Measurements from ENCODE around the gene LAMB1. TPM values are rescaled to one million over a fixed set of nuclear protein-coding genes. Genes with fewer than 3 reads are reported as not detected.
A peak's percentile ranks its signal among the peaks of the same experiment; 100 is the strongest.

The LAMB1 gene
- total and polyA plus RNA-seq, 2 of the 13 experiments (the other 11 are each of a cell fraction or from before 2014, with no cell fraction given), result 109 to 124 TPM

- TF ChIP-seq NCOA1 (CRISPR knock-in tag; IDR thresholded peaks at IDR 0.05), result 0 out of 2 replicates have a peak, but pooled peaks have one; percentile 69
- 0 out of 2 replicates have a peak, but pooled peaks have one; percentile 34 for TF ChIP-seq ZNF761 (CRISPR knock-in tag; conservative IDR thresholded peaks at IDR 0.05)
- no peak for TF ChIP-seq MTF1 (CRISPR knock-in tag; IDR thresholded peaks at IDR 0.05)
- peak; percentile 28; the same call in 1 of the 2 replicates for TF ChIP-seq NCOA2 (CRISPR knock-in tag; IDR thresholded peaks at IDR 0.05)
- TF ChIP-seq ZNF34 (CRISPR knock-in tag; IDR thresholded peaks at IDR 0.05; ENCODE audit: borderline replicate concordance), result no peak
- TF ChIP-seq ELF3 (CRISPR knock-in tag; IDR thresholded peaks at IDR 0.05), result peak; percentile 51
- 0 out of 2 replicates have a peak, but pooled peaks have one; percentile 50 for TF ChIP-seq ZNF329 (CRISPR knock-in tag; IDR thresholded peaks at IDR 0.05; ENCODE audit: low read depth)
- peak; percentile 89 for TF ChIP-seq ZNF275 (CRISPR knock-in tag; IDR thresholded peaks at IDR 0.05; ENCODE audit: borderline replicate concordance)
- 0 out of 2 replicates have a peak, but pooled peaks have one; percentile 34 for TF ChIP-seq NFATC3 (CRISPR knock-in tag; IDR thresholded peaks at IDR 0.05)
- no peak for TF ChIP-seq POLR2AphosphoS2 (IDR thresholded peaks at IDR 0.05; ENCODE audit: low read depth, low read length)
- TF ChIP-seq, protein P1, sequence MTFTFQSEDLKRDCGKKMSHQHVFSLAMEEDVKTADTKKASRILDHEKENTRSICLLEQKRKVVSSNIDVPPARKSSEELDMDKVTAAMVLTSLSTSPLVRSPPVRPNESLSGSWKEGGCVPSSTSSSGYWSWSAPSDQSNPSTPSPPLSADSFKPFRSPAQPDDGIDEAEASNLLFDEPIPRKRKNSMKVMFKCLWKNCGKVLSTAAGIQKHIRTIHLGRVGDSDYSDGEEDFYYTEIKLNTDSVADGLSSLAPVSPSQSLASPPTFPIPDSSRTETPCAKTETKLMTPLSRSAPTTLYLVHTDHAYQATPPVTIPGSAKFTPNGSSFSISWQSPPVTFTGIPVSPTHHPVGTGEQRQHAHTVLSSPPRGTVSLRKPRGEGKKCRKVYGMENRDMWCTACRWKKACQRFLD (CRISPR knock-in tag; IDR thresholded peaks at IDR 0.05; ENCODE audit: borderline replicate concordance), result peak; percentile 34; the same call in 1 of the 2 replicates
- no peak for TF ChIP-seq ZNF549 (CRISPR knock-in tag; IDR thresholded peaks at IDR 0.05)
- 0 out of 2 replicates have a peak, but pooled peaks have one; percentile 55 for TF ChIP-seq AKAP8 (CRISPR knock-in tag; IDR thresholded peaks at IDR 0.05)
- no peak for TF ChIP-seq ZNF503 (CRISPR knock-in tag; IDR thresholded peaks at IDR 0.05)
- no peak for TF ChIP-seq ZNF362 (CRISPR knock-in tag; IDR thresholded peaks at IDR 0.05; ENCODE audit: borderline replicate concordance)
- no peak for TF ChIP-seq CBX1 (IDR thresholded peaks at IDR 0.05; ENCODE audit: low read depth)
- no peak for TF ChIP-seq ZNF264 (CRISPR knock-in tag; IDR thresholded peaks at IDR 0.05)
- TF ChIP-seq ZNF296 (CRISPR knock-in tag; conservative IDR thresholded peaks at IDR 0.05), result 0 out of 2 replicates have a peak, but pooled peaks have one; percentile 43
- TF ChIP-seq, protein P2, sequence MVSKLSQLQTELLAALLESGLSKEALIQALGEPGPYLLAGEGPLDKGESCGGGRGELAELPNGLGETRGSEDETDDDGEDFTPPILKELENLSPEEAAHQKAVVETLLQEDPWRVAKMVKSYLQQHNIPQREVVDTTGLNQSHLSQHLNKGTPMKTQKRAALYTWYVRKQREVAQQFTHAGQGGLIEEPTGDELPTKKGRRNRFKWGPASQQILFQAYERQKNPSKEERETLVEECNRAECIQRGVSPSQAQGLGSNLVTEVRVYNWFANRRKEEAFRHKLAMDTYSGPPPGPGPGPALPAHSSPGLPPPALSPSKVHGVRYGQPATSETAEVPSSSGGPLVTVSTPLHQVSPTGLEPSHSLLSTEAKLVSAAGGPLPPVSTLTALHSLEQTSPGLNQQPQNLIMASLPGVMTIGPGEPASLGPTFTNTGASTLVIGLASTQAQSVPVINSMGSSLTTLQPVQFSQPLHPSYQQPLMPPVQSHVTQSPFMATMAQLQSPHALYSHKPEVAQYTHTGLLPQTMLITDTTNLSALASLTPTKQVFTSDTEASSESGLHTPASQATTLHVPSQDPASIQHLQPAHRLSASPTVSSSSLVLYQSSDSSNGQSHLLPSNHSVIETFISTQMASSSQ (IDR thresholded peaks at IDR 0.05; ENCODE audit: low read depth), result no peak
- TF ChIP-seq, protein P2 (CRISPR knock-in tag; IDR thresholded peaks at IDR 0.05; ENCODE audit: borderline replicate concordance), result peak; percentile 47; the same call in 1 of the 2 replicates
Observed at GRCh38 chr7:107890962-107891635, 111.9 kb downstream of the LAMB1 start, which contains the start of gene DLD (continued).

Data from HepG2 (cell line).